Effector CD4-positive, alpha-beta T cell (primary cell): ENCODE measurements around the gene PHC1.
"Not testable (repeated sequence)": the region's sequence is repeated elsewhere in the genome, so short reads cannot be mapped to it uniquely, and the experiment has no call there.

ENCODE experiments used
- DNase-seq: peaks from one replicate; pipeline ENCODE4 v3.0.0-alpha.2; 2020

PHC1 gene

DNA sequence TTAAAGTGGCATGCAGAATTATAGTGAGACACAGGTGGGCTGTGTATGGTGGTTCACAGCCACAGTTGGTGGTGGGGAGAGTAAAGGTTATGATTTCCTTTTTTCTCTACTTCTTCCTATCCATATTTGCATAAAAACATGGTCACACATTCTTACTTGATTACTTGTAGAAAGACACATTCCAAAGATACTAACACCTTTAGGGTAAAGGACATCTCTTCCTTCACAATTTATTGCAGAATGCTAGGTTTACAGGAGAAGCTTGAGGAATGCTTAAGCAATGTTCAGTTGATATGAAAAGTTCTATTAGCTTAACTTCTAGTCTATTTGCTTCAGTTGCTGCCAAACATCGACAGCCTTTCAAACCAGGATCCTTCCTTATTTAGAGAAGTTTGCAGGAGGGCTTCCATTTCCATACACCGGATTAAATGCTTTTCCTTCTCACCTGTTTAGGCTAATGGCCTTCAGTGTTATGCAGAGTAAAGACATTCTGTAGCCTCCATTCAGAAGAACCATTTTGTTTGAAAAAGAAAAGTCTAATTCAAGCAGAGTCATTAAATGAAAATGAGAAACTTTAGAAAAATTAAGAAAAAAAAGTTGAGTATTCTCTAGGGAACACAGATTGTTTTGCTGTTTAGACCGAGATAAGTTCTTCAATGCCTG, 2.6 kb upstream of the PHC1 start:
- DNase-seq = no peak

DNA sequence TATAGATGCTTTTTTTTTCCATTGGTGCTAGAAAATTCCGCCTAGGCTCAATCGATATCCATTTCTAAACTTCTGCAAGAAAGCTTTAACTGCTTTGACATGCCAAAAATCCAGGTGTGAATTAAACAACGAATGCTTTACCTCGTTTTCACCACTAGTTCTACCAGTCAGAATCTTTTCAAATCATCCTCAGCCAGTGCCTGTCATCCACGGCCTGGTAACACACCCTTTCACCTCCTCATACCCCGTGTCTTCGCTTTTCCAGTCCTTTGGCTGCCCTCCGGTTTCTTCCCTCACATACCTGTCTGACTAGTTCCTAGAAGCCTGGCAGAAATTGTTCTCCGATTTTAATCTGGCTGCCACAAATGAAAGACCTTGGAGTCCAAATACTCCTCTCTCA, 1.4 kb upstream of the PHC1 start:
- no peak for DNase-seq

DNA sequence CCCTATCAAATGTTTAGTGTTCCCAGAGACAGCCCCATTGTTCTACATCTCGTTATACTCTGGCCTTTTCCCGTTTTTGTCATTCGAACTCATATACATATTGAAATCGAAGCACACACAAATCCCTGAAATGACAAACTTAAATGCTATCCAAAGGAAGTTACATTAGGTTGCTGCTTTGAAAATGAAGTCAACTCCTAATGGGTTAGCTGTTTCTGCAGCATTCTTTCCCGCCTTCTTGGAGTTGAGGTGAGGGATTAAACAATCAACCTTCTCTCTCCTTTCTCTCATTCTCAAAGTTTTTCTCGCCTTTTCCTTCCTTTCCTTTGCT, 642 bp upstream of the PHC1 start:
- DNase-seq = no peak

DNA sequence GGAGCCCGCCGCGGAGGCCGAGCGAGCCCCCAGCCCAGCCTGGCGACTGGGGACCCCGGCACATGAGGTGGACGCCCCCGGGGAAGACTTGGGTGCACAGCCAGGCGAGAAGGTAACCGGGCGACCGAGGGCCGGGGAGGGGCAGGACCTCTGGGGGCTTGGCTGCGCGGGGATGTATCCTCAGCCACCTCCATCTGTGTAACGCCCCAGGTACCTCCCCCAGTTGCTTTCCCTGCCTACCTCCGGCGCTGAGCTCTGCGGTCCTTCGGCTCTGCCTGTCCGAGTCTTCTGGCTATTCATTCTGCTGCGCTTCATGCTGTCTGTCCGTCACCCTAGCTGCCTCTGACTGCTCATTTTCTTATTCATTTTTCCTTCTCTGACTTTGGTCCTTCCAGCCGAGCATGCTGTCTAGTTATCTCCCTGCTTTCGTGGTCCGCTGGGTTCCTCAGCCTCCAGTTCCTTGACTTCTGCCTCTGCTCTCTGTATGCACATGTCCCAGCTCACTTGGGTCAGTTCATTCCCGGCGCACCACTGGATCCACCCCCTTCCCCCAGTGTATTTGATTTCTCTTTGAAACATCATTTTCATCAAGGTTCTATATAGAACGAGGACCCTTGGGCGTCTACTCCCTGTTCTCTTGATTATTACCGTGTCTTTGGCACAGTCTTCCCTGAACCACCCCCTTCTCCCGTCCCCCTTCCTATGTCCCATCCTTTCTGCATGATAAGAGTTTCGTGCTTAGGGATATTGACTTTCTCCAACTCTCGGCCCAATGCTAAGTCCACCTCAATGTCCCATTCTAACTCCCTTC, 612 bp downstream of the PHC1 start:
- DNase-seq = peak; percentile 51

GRCh38 chr12:8916154-8916553, 1.8 kb downstream of the PHC1 start:
- no peak for DNase-seq

GRCh38 chr12:8917031-8917430, 2.7 kb downstream of the PHC1 start:
- DNase-seq = no peak

DNA sequence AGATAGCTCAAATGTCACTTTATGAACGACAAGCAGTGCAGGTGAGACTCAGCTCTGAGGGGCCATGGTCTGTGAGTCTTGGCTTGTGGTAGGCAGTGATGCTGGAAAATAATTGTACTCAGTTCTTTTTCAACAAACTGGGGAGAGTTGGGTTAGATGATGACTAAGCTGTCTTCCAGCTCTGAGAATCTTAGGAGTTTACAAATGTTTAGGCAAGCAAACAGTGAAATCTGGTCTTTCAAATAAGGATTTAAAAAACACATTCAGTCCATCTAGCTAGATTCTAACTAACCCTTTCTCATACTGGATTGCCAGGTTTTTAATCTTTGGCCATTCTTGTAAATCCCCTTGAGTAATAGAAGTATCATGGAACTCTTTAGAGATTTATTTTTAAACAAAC, 3.4 kb downstream of the PHC1 start:
- no peak for DNase-seq

GRCh38 chr12:8919643-8920042, 5.3 kb downstream of the PHC1 start:
- not testable (repeated sequence) for DNase-seq

DNA sequence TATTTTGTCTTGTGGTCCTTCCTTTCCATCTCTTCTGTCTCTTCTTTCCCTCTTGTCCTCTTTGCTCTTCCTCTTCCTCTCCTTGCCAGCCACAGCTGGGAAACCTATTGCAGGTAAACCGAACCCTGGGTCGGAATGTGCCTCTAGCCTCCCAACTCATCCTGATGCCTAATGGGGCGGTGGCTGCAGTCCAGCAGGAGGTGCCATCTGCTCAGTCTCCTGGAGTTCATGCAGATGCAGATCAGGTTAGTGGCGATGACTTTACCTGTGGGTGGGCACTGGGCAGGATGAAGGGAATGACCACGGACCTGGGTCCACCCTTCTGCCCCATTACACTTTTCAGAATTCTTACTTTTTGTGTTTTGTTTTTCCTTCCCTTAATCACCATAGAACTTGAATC, 8.2 kb downstream of the PHC1 start:
- DNase-seq = no peak

DNA sequence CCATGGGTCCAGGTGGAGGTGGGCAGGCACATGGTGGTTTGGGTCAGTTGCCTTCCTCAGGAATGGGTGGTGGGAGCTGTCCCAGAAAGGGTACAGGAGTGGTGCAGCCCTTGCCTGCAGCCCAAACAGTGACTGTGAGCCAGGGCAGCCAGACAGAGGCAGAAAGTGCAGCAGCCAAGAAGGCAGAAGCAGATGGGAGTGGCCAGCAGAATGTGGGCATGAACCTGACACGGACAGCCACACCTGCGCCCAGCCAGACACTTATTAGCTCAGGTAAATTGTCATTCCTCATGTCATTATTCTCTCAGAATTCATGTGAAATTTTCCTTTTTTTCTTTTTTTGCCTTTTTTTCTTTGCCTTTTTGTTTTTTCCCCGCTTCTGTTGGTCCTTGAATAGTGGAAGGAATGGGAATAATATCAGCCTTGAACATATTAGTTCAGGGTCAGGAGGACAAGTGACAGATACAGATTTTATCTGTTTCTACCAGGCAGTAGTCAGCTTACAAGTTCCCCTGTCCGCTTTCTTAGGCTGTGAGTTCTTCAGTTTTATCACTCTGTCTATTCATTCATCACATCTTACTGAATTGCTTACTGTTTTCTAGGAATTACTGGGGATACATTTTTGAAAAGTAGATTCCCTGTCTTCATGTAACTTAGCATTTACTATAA, 16.5 kb downstream of the PHC1 start:
- DNase-seq = not testable (repeated sequence)

DNA sequence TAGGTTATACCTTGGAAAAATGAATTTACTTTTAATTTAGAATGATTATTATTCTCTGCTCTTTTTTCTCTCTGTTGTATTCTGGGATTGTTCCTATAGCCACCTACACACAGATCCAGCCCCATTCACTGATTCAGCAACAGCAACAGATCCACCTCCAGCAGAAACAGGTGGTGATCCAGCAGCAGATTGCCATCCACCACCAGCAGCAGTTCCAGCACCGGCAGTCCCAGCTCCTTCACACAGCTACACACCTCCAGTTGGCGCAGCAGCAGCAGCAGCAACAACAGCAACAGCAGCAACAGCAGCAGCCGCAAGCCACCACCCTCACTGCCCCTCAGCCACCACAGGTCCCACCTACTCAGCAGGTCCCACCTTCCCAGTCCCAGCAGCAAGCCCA, 18.2 kb downstream of the PHC1 start:
- not testable (repeated sequence) for DNase-seq

- DNase-seq = not testable (repeated sequence)
Observed at GRCh38 chr12:8934080-8934479, 19.8 kb downstream of the PHC1 start.

GRCh38 chr12:8936735-8937134, 22.4 kb downstream of the PHC1 start:
- no peak for DNase-seq

GRCh38 chr12:8937842-8938442, 23.6 kb downstream of the PHC1 start:
- not testable (repeated sequence) for DNase-seq

DNA sequence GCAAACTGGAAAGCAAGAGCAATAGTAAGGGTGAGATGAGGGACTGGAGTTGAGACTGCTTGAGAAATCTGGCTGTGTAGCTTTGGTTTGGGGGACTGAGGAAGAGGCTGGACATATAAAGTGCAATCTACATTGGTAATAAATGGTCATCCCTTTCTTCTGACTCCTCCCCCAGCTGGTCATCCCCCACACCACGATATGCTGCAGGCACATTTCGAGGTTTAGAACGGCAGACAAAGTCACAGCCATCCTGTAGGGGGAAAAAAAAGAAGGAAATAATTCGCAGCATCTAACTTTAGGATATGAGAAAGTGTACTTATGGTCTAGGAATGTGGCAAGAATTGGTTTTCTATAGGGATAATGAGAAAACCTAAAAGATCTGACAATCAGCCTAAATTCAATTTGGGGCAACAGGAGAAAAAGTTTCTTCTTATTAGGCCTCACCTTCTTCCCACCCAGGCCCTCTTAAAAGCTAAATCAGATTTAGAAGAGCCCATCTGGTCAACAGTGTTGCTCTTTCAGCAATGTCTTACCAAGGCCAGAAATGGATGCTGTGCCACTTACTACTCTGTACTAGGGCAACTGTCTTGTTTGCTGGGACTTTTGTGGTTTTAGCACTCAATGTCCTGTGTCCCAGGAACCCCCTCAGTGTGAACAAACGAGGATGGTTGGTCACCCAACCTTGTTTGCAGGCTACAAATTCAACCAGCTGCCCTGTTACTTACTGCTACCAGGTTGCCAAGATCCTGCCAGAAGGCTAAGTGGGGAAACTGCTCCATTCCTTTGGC, 27.6 kb downstream of the PHC1 start:
- DNase-seq = no peak

- DNase-seq = no peak
Observed at GRCh38 chr12:8943565-8944186, 29.4 kb downstream of the PHC1 start.

DNA sequence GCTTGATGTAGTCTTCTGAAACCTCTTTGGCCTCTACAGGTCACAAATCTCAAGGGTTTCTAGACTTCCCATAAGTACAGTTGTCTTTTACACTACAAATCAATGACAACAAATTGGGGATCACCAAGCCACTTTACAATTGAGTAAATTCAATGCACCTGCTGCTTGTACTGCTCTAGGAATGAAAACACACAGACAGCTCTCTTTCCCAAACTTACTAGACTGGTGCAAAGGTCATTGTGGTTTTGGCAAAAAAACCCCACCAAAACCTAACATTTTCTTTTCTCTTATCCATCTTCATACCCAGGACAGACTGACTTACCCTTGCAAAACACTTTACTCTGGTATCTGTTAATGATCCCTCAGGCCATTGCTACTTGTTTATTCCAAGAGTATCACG, 32.4 kb downstream of the PHC1 start:
- no peak for DNase-seq

DNA sequence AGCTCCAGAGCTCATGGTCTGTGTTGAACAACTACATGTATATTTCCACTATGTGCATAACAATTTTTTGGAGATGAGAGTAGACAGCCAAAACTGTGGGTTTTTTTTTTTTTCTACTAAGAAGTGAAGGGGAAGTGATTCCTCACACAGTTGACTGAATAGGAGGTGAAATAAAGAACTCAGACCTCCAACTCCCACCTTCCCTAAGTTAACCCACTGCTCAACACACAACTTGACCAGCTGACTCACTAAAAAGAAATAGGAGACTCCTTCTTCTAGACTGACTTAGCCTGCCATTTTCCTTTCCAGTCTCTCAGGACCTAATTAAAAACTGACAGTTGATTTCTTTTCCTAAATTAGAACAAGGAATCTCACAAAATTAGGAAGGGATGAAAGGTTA, 33.4 kb downstream of the PHC1 start:
- DNase-seq = no peak

DNA sequence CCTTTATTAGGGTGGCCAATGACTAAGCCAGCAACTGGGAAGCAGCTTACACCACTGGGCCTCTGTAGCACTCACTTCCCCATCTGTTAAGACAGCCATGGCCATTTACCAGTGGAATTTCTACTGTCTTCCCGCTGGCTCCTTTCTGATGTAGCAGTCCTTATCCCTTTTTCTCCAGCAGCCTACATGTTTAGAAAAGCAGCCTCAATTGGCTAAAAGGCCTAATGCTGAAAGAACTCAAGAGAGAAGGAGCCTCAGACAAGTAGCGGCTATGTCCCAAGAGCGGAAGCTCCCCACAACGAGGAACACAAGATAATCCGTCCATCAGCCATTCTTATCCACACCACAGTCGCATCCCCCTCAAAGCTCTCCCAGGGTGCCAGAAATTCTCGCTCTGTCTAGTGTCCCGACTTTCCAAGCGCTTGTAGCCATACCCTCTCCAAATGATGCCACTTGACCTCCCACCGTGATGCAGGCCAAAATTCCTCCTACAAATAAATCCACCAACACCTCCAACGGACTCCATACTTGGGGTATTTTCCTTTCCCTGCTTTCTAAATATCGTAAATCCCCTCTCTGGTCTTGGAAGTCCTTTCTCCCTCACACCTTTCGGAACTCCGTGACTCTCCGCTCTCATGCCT, 34.5 kb downstream of the PHC1 start:
- no peak for DNase-seq

DNA sequence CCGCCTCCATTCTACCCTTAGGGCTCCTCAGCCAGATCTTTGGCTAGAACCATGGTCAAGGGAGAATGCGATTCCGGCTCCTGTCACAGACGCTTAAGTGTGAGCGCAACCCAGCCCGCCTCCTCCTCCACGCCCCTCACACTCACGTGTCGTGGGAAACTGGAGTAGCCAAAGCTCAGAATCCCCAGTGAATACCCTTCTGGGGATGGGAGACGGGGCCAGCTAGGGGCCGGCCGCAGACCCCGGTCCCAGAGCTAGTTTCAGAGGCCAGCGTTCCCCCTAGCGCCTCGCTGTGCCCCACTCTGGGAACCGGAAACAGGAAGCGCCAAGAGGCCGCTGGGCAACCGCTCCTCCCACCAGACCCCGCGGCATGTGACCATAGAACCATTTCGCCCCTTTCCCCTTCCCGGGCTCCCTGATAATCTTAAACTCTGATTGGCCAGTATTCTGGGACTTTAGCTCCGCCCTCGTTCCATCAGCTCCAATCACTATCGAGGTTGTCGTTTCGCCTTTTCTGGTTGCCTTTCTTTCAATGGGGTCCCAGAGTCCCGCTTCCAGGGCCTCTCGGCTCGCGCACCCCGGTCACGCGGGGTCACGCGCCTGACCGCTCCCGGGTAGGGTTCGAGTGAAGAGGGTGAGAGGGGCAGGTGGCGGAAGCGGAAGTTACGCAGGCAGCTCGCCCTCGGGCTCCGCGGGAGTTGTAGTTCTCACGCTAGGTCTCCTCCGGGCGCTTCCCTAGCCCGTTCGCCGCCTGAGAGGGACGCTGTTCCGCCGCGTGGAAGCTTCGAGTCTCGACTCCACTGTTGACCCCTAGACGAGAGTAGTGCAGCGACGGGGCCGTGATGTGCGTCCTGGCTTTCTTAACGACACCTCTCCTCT, 35.3 kb downstream of the PHC1 start, which contains the start of gene M6PR:
M6PR (minus strand) TSS at position 304 of the 879 bp plus-strand sequence. CDS start 3,241 bp downstream, outside the sequence.
- DNase-seq = peak; percentile 82

DNA sequence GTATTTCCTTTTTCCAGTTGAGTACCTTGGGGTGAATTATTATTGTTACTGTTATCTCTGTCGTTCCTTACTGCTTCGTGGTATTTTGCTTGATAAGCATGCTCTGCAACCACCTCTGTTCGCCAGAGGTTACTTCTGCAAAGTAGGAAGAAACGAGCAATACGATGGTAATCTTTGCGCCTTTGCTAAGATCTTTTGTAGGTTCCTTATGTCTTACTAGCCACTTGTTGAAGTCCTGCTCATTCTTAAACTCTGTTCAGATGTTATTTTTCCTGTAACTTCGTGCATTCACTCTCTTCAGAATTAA, 35.9 kb downstream of the PHC1 start:
- DNase-seq = no peak
